ENCODE data around the gene SLC25A38.

SLC25A38 gene

GRCh38 chr3:39383045-39383880 is at the start of gene SLC25A38:
TSS of gene SLC25A38 (plus strand) at chr3:39383370. CDS start at chr3:39383725, 355 bp downstream.
- Histone ChIP-seq H3K9ac (ENCODE audit: low read length) (peak within 1 kb of the TSS; percentile 94), H3K27ac (ENCODE audit: low read depth, low read length) (peak within 1 kb of the TSS; percentile 71), H3K4me3 (ENCODE audit: low read depth, low read length) (peak within 1 kb of the TSS; percentile 87), H3K4me1 (ENCODE audit: control insufficient read depth, insufficient read depth, low read length) (peaks cover 13% of the 10 kb centered on the region), H3K27me3 (ENCODE audit: control insufficient read depth, insufficient read depth, low read length) (no peaks in the 10 kb centered on the region), H3K9me3 (ENCODE audit: control insufficient read depth, insufficient read depth, low read depth, low read length) (no peaks in the 10 kb centered on the region), H3K36me3 (ENCODE audit: control insufficient read depth, insufficient read depth, low read length) (no peaks in the 10 kb centered on the region)

GRCh38 chr3:39333607-39334006 is 49.6 kb upstream of the SLC25A38 start:
- Histone ChIP-seq H3K9ac (ENCODE audit: low read length) (no peak overlapping the region), H3K27ac (ENCODE audit: low read depth, low read length) (no peak overlapping the region), H3K27me3 (ENCODE audit: control insufficient read depth, insufficient read depth, low read length) (no peaks in the 10 kb centered on the region), H3K4me1 (ENCODE audit: control insufficient read depth, insufficient read depth, low read length) (peaks cover 6% of the 10 kb centered on the region; the same call in 1 of the 2 replicates), H3K36me3 (ENCODE audit: control insufficient read depth, insufficient read depth, low read length) (no peaks in the 10 kb centered on the region), H3K4me3 (ENCODE audit: low read depth, low read length) (no peak overlapping the region), H3K9me3 (ENCODE audit: control insufficient read depth, insufficient read depth, low read depth, low read length) (no peaks in the 10 kb centered on the region)

- H3K9ac ChIP-seq (ENCODE audit: low read length), result no peak overlapping the region
- H3K36me3 ChIP-seq (ENCODE audit: control insufficient read depth, insufficient read depth, low read length), result no peaks in the 10 kb centered on the region
- no peak overlapping the region for H3K27ac ChIP-seq (ENCODE audit: low read depth, low read length)
- no peaks in the 10 kb centered on the region for H3K9me3 ChIP-seq (ENCODE audit: control insufficient read depth, insufficient read depth, low read depth, low read length)
- no peak overlapping the region for H3K4me3 ChIP-seq (ENCODE audit: low read depth, low read length)
- H3K27me3 ChIP-seq (ENCODE audit: control insufficient read depth, insufficient read depth, low read length), result no peaks in the 10 kb centered on the region
- peaks cover 6% of the 10 kb centered on the region; the same call in 1 of the 2 replicates for H3K4me1 ChIP-seq (ENCODE audit: control insufficient read depth, insufficient read depth, low read length)
Observed at GRCh38 chr3:39334205-39334604, 49.0 kb upstream of the SLC25A38 start.

GRCh38 chr3:39338201-39338600 is 45.0 kb upstream of the SLC25A38 start:
- Histone ChIP-seq H3K4me3 (ENCODE audit: low read depth, low read length) (no peak overlapping the region), H3K4me1 (ENCODE audit: control insufficient read depth, insufficient read depth, low read length) (no peaks in the 10 kb centered on the region), H3K9me3 (ENCODE audit: control insufficient read depth, insufficient read depth, low read depth, low read length) (no peaks in the 10 kb centered on the region)

GRCh38 chr3:39339086-39339485 is 44.1 kb upstream of the SLC25A38 start:
- Histone ChIP-seq H3K27me3 (ENCODE audit: control insufficient read depth, insufficient read depth, low read length) (no peaks in the 10 kb centered on the region), H3K9ac (ENCODE audit: low read length) (no peak overlapping the region), H3K9me3 (ENCODE audit: control insufficient read depth, insufficient read depth, low read depth, low read length) (no peaks in the 10 kb centered on the region)

More at GRCh38 chr3:39338201-39338600, 45.0 kb upstream of the SLC25A38 start:
- H3K36me3 ChIP-seq (ENCODE audit: control insufficient read depth, insufficient read depth, low read length), result no peaks in the 10 kb centered on the region
- H3K27ac ChIP-seq (ENCODE audit: low read depth, low read length), result no peak overlapping the region
- no peak overlapping the region for H3K9ac ChIP-seq (ENCODE audit: low read length)
- no peaks in the 10 kb centered on the region for H3K27me3 ChIP-seq (ENCODE audit: control insufficient read depth, insufficient read depth, low read length)

GRCh38 chr3:39343076-39343717 is 40.0 kb upstream of the SLC25A38 start:
- Histone ChIP-seq H3K36me3 (ENCODE audit: control insufficient read depth, insufficient read depth, low read length) (no peaks in the 10 kb centered on the region), H3K27me3 (ENCODE audit: control insufficient read depth, insufficient read depth, low read length) (no peaks in the 10 kb centered on the region), H3K27ac (ENCODE audit: low read depth, low read length) (no peak overlapping the region), H3K4me3 (ENCODE audit: low read depth, low read length) (no peak overlapping the region), H3K9me3 (ENCODE audit: control insufficient read depth, insufficient read depth, low read depth, low read length) (no peaks in the 10 kb centered on the region), H3K4me1 (ENCODE audit: control insufficient read depth, insufficient read depth, low read length) (peaks cover 14% of the 10 kb centered on the region), H3K9ac (ENCODE audit: low read length) (no peak overlapping the region)

More at GRCh38 chr3:39339086-39339485, 44.1 kb upstream of the SLC25A38 start:
- H3K4me3 ChIP-seq (ENCODE audit: low read depth, low read length), result no peak overlapping the region
- H3K27ac ChIP-seq (ENCODE audit: low read depth, low read length), result no peak overlapping the region
- H3K36me3 ChIP-seq (ENCODE audit: control insufficient read depth, insufficient read depth, low read length), result no peaks in the 10 kb centered on the region
- H3K4me1 ChIP-seq (ENCODE audit: control insufficient read depth, insufficient read depth, low read length), result no peaks in the 10 kb centered on the region

- no peak overlapping the region for H3K4me3 ChIP-seq (ENCODE audit: low read depth, low read length)
- H3K4me1 ChIP-seq (ENCODE audit: control insufficient read depth, insufficient read depth, low read length), result peaks cover 14% of the 10 kb centered on the region
- no peak overlapping the region for H3K27ac ChIP-seq (ENCODE audit: low read depth, low read length)
- H3K9me3 ChIP-seq (ENCODE audit: control insufficient read depth, insufficient read depth, low read depth, low read length), result no peaks in the 10 kb centered on the region
- no peaks in the 10 kb centered on the region for H3K36me3 ChIP-seq (ENCODE audit: control insufficient read depth, insufficient read depth, low read length)
- H3K9ac ChIP-seq (ENCODE audit: low read length), result no peak overlapping the region
- H3K27me3 ChIP-seq (ENCODE audit: control insufficient read depth, insufficient read depth, low read length), result no peaks in the 10 kb centered on the region
Observed at GRCh38 chr3:39343760-39344159, 39.4 kb upstream of the SLC25A38 start.

- H3K36me3 ChIP-seq (ENCODE audit: control insufficient read depth, insufficient read depth, low read length), result no peaks in the 10 kb centered on the region
- H3K4me1 ChIP-seq (ENCODE audit: control insufficient read depth, insufficient read depth, low read length), result peaks cover 14% of the 10 kb centered on the region
- no peaks in the 10 kb centered on the region for H3K27me3 ChIP-seq (ENCODE audit: control insufficient read depth, insufficient read depth, low read length)
- no peak overlapping the region for H3K4me3 ChIP-seq (ENCODE audit: low read depth, low read length)
- no peaks in the 10 kb centered on the region for H3K9me3 ChIP-seq (ENCODE audit: control insufficient read depth, insufficient read depth, low read depth, low read length)
- H3K27ac ChIP-seq (ENCODE audit: low read depth, low read length), result no peak overlapping the region
- H3K9ac ChIP-seq (ENCODE audit: low read length), result no peak overlapping the region
Observed at GRCh38 chr3:39344746-39345344, 38.3 kb upstream of the SLC25A38 start.

GRCh38 chr3:39346785-39347585 is 36.2 kb upstream of the SLC25A38 start:
- H3K4me3 ChIP-seq (ENCODE audit: low read depth, low read length), result no peak overlapping the region
- no peaks in the 10 kb centered on the region for H3K9me3 ChIP-seq (ENCODE audit: control insufficient read depth, insufficient read depth, low read depth, low read length)
- no peaks in the 10 kb centered on the region for H3K36me3 ChIP-seq (ENCODE audit: control insufficient read depth, insufficient read depth, low read length)
- H3K4me1 ChIP-seq (ENCODE audit: control insufficient read depth, insufficient read depth, low read length), result peaks cover 14% of the 10 kb centered on the region
- no peak overlapping the region for H3K9ac ChIP-seq (ENCODE audit: low read length)
- no peaks in the 10 kb centered on the region for H3K27me3 ChIP-seq (ENCODE audit: control insufficient read depth, insufficient read depth, low read length)
- H3K27ac ChIP-seq (ENCODE audit: low read depth, low read length), result no peak overlapping the region

GRCh38 chr3:39347586-39347876 is 35.6 kb upstream of the SLC25A38 start:
- Histone ChIP-seq H3K4me3 (ENCODE audit: low read depth, low read length) (no peak overlapping the region), H3K9me3 (ENCODE audit: control insufficient read depth, insufficient read depth, low read depth, low read length) (no peaks in the 10 kb centered on the region), H3K36me3 (ENCODE audit: control insufficient read depth, insufficient read depth, low read length) (no peaks in the 10 kb centered on the region), H3K27ac (ENCODE audit: low read depth, low read length) (no peak overlapping the region), H3K4me1 (ENCODE audit: control insufficient read depth, insufficient read depth, low read length) (peaks cover 14% of the 10 kb centered on the region), H3K9ac (ENCODE audit: low read length) (no peak overlapping the region), H3K27me3 (ENCODE audit: control insufficient read depth, insufficient read depth, low read length) (no peaks in the 10 kb centered on the region)

Measured in HUES6 (cell line).